HK-2 (cell line): Measurements from ENCODE around the gene ACOX2.
A peak's percentile ranks its signal among the peaks of the same experiment; 100 is the strongest.

Source experiments
- DNase-seq: peaks from one replicate; pipeline ENCODE4 v3.0.0-alpha.2; 2018; ENCODE audit not compliant: unreplicated experiment

The ACOX2 gene

DNA sequence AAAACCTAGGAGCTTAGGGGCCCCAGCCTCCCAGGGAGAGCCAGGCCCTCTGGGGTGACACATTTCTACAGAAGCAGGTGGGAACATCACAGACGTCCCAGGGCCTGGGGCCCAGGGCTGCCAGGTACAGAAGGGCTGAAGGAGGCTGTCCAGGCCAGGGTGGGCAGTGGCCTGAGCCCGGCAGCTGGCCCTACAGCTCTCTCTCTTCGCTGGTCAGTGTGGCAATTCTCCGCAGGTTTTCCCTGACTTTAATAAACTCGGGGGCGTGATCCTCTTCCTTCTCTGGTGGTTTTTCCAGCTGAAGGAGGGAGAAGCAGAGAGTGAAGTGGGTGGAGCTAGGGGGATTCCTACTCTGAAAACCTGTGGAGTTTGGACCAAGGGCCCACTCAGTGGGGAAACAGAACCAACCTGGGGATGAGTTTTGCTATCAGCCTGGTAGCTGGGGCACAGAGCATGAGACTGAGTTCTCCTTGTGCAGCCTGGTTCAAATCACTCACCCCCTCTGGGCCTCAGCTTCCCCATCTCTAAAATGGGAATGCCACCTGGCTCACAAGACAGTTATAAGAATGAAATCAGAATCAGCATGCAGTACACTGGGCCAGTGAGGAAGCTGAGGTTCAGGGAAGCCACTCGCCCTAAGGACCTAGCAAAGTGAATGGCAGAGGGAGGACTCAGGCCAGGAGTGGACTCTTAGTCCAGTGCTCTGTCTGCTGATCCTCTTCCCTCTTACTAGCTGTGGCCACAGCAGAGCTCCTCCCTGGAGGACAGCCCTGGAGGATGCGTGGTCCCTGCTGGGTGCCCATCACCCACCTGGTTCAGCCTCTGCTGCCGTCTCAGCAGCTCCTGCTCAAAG is 29.6 kb upstream of the ACOX2 start:
- no peak for DNase-seq

DNA sequence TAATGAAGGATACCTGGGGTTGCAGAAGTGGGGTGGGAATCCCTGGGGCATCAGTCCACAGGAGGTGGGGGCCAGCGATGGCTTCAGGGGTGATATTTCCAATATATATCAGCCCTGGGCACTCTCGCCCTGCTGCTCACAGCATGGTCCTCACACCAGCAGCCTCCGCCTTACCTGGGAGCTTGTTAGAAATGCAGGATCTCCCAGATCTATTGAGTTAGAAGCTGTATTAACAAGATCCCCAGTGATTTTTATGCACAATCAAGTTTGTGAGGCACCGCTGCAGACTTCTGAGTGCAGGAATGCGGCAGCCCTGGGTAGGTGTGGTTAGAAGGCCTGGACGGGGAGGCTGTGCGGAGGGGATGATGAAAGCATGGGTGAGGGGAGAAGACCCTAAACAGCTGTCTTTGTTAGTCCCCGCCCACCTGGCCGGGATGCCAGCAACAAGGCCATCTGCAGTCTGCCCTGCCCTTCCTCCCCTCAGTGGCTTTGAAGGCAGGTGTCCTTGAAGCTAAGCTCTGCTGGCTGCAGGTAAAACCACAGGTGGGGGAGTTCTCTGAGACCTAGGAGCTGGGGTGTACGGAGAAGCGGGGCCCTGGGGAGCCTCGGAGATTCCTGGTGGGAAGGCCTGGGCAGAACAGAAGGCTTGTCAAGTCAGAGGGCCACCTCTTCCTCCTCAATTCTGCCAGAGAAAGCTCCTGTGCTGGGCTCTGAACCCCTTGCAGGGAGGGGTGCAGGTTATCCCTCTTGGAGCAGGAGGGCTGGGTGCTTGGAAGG is 28.8 kb upstream of the ACOX2 start:
- DNase-seq: no peak

GRCh38 chr3:58564456-58565160 is 27.6 kb upstream of the ACOX2 start:
- peak; percentile 58 for DNase-seq

- DNase-seq: no peak
Observed at GRCh38 chr3:58564054-58564453, 27.1 kb upstream of the ACOX2 start.

- DNase-seq: no peak
Observed at GRCh38 chr3:58563386-58564035, 26.5 kb upstream of the ACOX2 start.

- no peak for DNase-seq
Observed at GRCh38 chr3:58562498-58562897, 25.5 kb upstream of the ACOX2 start.

DNA sequence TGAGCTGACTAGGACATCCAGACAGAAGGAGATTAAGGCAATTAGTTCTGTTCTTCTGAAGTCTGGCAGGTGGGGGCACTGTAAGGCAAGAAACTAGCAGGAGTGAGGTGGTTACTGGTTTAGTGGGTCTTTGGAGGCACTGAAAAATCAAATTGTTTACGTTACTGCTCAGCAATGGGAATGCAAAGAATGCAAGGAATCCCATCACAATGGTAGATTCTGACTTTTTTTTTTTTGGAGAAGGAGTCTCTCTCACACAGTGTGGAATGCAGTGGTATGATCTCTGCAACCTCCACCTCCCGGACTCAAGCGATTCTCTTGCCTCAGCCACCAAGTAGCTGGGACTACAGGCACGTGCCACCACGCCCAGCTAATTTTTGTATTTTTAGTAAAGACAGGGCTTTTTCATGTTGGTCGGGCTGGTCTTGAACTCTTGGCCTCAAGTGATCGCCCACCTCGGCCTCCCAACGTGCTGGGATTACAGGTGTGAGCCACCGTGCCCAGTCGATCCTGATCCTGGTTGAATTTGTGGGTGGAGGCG is 23.9 kb upstream of the ACOX2 start:
- peak; percentile 63 for DNase-seq

GRCh38 chr3:58559586-58559985 is 22.6 kb upstream of the ACOX2 start:
- DNase-seq: no peak

DNA sequence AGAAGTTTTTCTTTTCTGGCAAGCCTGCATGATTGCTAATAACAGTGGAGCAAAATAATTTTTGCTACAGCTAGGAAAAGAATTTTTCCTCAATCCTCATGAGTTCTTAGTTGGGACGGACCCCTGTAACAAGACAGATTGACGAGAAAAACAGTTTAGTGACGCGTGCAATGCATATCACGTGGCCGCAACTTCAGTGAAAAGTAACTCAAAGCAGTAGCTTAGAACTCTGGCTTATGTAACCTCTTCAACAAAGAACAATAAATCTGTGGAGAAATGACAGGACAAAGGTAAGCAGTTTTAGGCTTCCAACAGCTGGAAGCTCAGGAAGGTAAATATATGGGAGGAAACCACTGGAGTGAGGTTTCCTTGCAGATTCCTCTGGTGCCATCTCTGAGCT is 20.5 kb upstream of the ACOX2 start:
- no peak for DNase-seq

- DNase-seq: no peak
Observed at GRCh38 chr3:58556761-58557221, 19.8 kb upstream of the ACOX2 start.

GRCh38 chr3:58556001-58556400 is 19.0 kb upstream of the ACOX2 start:
- no peak for DNase-seq

DNA sequence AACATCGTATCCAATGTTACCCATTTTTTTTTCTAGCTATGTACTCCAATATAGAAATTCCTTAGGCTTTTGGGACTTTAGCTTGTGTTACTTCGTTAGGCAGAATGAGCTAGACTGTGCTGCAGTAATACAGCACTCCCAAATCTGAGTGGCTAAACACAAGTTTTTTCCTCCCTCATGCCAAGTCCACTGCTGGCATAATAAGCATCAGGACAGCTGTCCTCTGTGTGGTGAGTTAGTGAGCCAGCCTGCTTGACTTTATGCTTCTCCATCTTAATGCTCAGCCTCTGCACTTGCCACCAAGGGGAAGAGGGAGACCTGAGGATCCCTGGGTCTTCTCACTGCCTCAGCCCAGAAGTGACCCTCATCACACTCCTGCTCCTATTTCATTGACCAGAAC is 18.2 kb upstream of the ACOX2 start:
- DNase-seq: no peak

DNA sequence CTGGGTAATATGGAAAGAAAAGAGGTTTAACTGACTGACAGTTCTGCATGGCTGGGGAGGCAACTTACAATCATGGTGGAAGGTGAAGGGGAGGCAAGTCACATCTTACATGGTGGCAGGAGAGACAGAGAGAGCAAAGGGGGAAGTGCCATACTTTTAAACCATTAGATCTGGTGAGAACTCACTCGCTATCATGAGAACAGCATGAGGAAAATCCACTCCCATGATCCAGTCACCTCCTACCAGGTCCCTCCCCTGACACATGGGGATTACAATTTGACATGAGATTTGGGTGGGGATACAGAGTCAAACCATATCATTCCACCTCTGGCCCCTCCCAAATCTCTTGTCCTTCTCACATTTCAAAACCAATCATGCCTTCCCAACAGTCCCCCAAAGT is 16.0 kb upstream of the ACOX2 start:
- no peak for DNase-seq

GRCh38 chr3:58551636-58552180 is 14.7 kb upstream of the ACOX2 start:
- DNase-seq: no peak

- DNase-seq: no peak
Observed at GRCh38 chr3:58544541-58544940, 7.6 kb upstream of the ACOX2 start.

GRCh38 chr3:58540176-58540858 is 3.3 kb upstream of the ACOX2 start:
- no peak for DNase-seq

GRCh38 chr3:58539626-58540025 is 2.6 kb upstream of the ACOX2 start:
- DNase-seq: no peak

DNA sequence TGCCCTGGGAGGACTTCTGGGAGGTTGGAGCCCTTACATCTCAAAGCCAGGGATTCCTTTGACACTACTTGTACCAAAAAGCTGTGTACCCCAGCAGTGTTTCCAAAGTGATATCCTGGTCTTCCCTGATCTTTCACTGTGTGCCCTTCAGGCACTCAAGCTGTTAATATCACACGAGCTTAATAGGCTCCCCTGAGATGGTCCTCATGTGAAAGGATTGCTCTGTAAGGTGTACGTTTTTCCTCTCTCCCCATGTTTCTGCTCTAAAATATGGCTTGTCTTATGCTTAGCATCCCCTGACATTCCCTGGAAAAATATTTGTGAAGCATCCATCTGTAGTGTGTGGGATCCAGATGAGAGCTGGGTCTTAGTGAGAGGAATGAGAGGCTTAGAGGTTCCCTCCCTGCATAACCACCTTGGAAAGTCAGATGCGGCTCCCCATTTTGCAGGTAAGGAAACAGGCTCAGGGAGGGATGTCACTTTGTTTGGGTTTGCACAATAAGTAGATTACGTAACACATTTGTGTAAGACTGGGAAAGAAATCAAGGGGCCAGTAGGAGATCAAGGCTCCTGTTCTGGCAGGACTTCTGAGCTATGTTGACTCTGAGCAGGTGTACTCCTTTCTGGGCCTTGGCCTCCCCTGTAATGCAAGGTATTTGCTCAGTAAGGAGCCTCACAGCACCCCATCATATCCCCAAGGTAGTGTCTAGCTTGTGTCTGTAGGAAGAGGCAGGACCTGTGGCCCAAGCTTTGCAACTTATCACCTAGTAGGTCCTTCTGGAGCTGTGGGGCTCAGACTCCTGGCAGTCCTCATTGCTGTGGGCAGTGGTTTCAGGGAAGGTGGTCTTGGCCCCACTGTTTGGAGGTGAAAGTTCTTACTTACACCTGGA is 667 bp upstream of the ACOX2 start:
- no peak for DNase-seq
